Osteocyte (in vitro differentiated cells): ENCODE results near the gene NUDT3. TPM values are rescaled to one million over a fixed set of nuclear protein-coding genes. Genes with fewer than 3 reads are reported as not detected.

Experiments
- DNase-seq: peaks from one replicate; pipeline ENCODE4 v3.0.0; 2021; ENCODE audit warnings: mixed read lengths; ENCODE audit not compliant: unreplicated experiment; ENCODE audit errors: extremely low spot score
- H3K27ac Mint-ChIP-seq: one replicate; pipeline ENCODE4 v1.8.0; 2021; ENCODE audit warnings: mild to moderate bottlenecking, mixed read lengths; ENCODE audit not compliant: unreplicated experiment
- H3K27me3 Mint-ChIP-seq: one replicate; pipeline ENCODE4 v1.8.0; 2021; ENCODE audit warnings: mixed read lengths; ENCODE audit not compliant: unreplicated experiment
- H3K36me3 Mint-ChIP-seq: one replicate; pipeline ENCODE4 v1.8.0; 2021; ENCODE audit warnings: mixed read lengths; ENCODE audit not compliant: unreplicated experiment
- H3K4me1 Mint-ChIP-seq: one replicate; pipeline ENCODE4 v1.8.0; 2021; ENCODE audit warnings: mixed read lengths; ENCODE audit not compliant: unreplicated experiment
- H3K4me3 Mint-ChIP-seq: one replicate; pipeline ENCODE4 v1.8.0; 2021; ENCODE audit warnings: mild to moderate bottlenecking, moderate library complexity, mixed read lengths; ENCODE audit not compliant: unreplicated experiment
- H3K9me3 Mint-ChIP-seq: one replicate; pipeline ENCODE4 v1.8.0; 2021; ENCODE audit warnings: mixed read lengths; ENCODE audit not compliant: unreplicated experiment
- total RNA-seq: library from RNA; stranded (reverse); gene quantifications from 2 replicates; pipeline ENCODE4 v1.2.1, GENCODE V29; 2021
- TF ChIP-seq, protein P1 (sequence below): fragments of 200-600 bp; sonication (generic); IDR thresholded peaks from 2 replicates; pipeline ENCODE4 v1.5.0; 2021; ENCODE audit warnings: antibody characterized with exemption, mild to moderate bottlenecking, moderate library complexity

The NUDT3 gene
- total RNA-seq, 1 donor from 2014 or later = 32.0 TPM

DNA sequence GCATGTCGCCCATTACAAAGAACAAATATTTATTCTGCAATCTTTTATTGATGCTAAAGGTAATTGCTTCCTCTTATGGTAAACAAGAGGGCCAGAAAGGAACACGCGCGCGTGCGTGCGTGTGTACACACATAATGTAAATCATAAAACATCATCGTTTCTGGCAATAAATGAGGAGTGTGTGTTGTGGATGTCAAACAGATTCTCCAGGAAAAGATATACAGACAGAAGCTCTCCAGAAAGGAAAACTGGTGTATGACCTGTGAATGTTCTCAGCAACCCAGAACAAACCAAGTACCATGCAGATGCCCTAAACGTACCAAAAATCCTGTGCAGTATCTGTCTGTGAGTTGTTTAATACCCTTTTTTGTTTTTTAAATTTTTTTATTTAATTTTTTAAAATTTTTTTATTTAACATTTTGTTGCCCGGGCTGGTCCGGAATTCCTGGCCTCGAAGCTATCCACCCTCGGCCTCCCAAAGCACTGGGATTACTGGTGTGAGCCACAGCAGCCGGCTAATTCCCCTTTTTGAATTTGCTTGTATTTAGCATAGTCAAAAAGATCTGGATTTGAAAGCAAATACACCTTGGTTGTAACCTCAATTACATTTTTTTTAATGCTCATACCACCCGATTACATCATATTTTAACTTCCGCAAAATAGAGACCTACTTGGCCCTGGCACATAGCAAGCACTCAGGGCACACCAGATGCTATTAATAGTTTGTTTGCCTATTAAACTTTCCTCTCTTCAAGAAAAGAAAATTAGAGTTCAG is 909 bp upstream of the NUDT3 start:
- TF ChIP-seq, protein P1, sequence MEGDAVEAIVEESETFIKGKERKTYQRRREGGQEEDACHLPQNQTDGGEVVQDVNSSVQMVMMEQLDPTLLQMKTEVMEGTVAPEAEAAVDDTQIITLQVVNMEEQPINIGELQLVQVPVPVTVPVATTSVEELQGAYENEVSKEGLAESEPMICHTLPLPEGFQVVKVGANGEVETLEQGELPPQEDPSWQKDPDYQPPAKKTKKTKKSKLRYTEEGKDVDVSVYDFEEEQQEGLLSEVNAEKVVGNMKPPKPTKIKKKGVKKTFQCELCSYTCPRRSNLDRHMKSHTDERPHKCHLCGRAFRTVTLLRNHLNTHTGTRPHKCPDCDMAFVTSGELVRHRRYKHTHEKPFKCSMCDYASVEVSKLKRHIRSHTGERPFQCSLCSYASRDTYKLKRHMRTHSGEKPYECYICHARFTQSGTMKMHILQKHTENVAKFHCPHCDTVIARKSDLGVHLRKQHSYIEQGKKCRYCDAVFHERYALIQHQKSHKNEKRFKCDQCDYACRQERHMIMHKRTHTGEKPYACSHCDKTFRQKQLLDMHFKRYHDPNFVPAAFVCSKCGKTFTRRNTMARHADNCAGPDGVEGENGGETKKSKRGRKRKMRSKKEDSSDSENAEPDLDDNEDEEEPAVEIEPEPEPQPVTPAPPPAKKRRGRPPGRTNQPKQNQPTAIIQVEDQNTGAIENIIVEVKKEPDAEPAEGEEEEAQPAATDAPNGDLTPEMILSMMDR = no peak
- H3K27ac Mint-ChIP-seq = peak overlapping the region; percentile 87

GRCh38 chr6:34391786-34392496 is 528 bp downstream of the NUDT3 start:
- peaks cover 26% of the 10 kb centered on the region for H3K4me1 Mint-ChIP-seq
- H3K9me3 Mint-ChIP-seq = no peaks in the 10 kb centered on the region
- DNase-seq = peak; percentile 86
- no peaks in the 10 kb centered on the region for H3K27me3 Mint-ChIP-seq
- H3K4me3 Mint-ChIP-seq = no peak overlapping the region
- peaks cover 2% of the 10 kb centered on the region for H3K36me3 Mint-ChIP-seq
- no peak overlapping the region for H3K27ac Mint-ChIP-seq
- TF ChIP-seq, protein P1 = no peak

More for the DNA sequence above, 909 bp upstream of the NUDT3 start:
- Mint-ChIP-seq H3K9me3 (no peaks in the 10 kb centered on the region), H3K27me3 (no peaks in the 10 kb centered on the region), H3K36me3 (peaks cover 2% of the 10 kb centered on the region), H3K4me1 (peaks cover 21% of the 10 kb centered on the region), H3K4me3 (peak overlapping the region; percentile 45)
- no peak for DNase-seq

GRCh38 chr6:34391473-34391785 is 1.0 kb downstream of the NUDT3 start:
- Mint-ChIP-seq H3K9me3 (no peaks in the 10 kb centered on the region), H3K36me3 (peaks cover 2% of the 10 kb centered on the region), H3K4me1 (peaks cover 31% of the 10 kb centered on the region), H3K27ac (no peak overlapping the region), H3K27me3 (no peaks in the 10 kb centered on the region), H3K4me3 (no peak overlapping the region)
- TF ChIP-seq, protein P1 = no peak
- no peak for DNase-seq

- no peak overlapping the region for H3K4me3 Mint-ChIP-seq
- peaks cover 37% of the 10 kb centered on the region for H3K4me1 Mint-ChIP-seq
- no peak for DNase-seq
- TF ChIP-seq, protein P1 = no peak
- no peaks in the 10 kb centered on the region for H3K9me3 Mint-ChIP-seq
- peaks cover 2% of the 10 kb centered on the region for H3K36me3 Mint-ChIP-seq
- H3K27ac Mint-ChIP-seq = no peak overlapping the region
- H3K27me3 Mint-ChIP-seq = no peaks in the 10 kb centered on the region
Observed at GRCh38 chr6:34390531-34391472, 1.7 kb downstream of the NUDT3 start.
